ENCODE results near the gene SV2C. TPM values are rescaled to one million over a fixed set of nuclear protein-coding genes. Genes with fewer than 3 reads are reported as not detected.
"Not testable (repeated sequence)": the region's sequence is repeated elsewhere in the genome, so short reads cannot be mapped to it uniquely, and the experiment has no call there.

Gene SV2C
- total and polyA plus RNA-seq, 2 of the 13 experiments (the other 11 are each of a cell fraction or from before 2014, with no cell fraction given): not detected

- in situ Hi-C loops (cut with HindIII; ENCODE audit: extremely low pct_ligation_motif_present, low pct_unique_long_range_greater_than_20kb): no loop called here
- FAIRE-seq: no peak
- ChIA-PET POLR2A (no interaction called here), CTCF (ENCODE audit: low intra/inter-chr PET ratio, low total read pairs) (no interaction called here)
- intact Hi-C loops (cut with micrococcal nuclease; ENCODE audit: unreplicated experiment): no loop called here
- H3K79me2 ChIP-seq (ENCODE audit: insufficient read depth, low read length): no peaks in the 10 kb centered on the region
- H3K27ac ChIP-seq (ENCODE audit: extremely low read length, insufficient read depth, low read length): no peak overlapping the region
- H3K36me3 ChIP-seq (replicated peaks in 1 of 2; ENCODE audit: control insufficient read depth in 1 of 2, insufficient read depth in 2 of 2, low read length in 2 of 2): no peaks in the 10 kb centered on the region
- ATAC-seq: no peak
- H2AFZ ChIP-seq (ENCODE audit: low read length): no peak overlapping the region
- no peak for DNase-seq (ENCODE audit: low spot score)
- no TSS peak for BruUV-seq (replicated peaks)
- 66% methylated on average over 7 of the region's 7 CpGs for WGBS (ENCODE audit: low lambda C conversion rate)
- no peak overlapping the region for H3K4me3 ChIP-seq (replicated peaks in 1 of 3; ENCODE audit: insufficient read depth in 1 of 3, low read depth in 2 of 3, low read length in 3 of 3)
- H3K27me3 ChIP-seq (ENCODE audit: control insufficient read depth in 1 of 2, insufficient read depth in 2 of 2, low read length in 2 of 2): no peaks in the 10 kb centered on the region
- TF ChIP-seq ZNF609 (CRISPR knock-in tag; IDR thresholded peaks at IDR 0.05; ENCODE audit: borderline replicate concordance) (no peak), KLF16 (CRISPR knock-in tag; IDR thresholded peaks at IDR 0.05) (no peak), MIER3 (CRISPR knock-in tag; IDR thresholded peaks at IDR 0.05; ENCODE audit: borderline replicate concordance) (no peak), EED (CRISPR knock-in tag; IDR thresholded peaks at IDR 0.05) (no peak), RBAK (CRISPR knock-in tag; IDR thresholded peaks at IDR 0.05) (no peak), U2AF2 (IDR thresholded peaks at IDR 0.05; ENCODE audit: low read depth, low read length) (no peak), PPARG (CRISPR knock-in tag; conservative IDR thresholded peaks at IDR 0.05) (no peak), ZSCAN31 (CRISPR knock-in tag; IDR thresholded peaks at IDR 0.05; ENCODE audit: low read depth) (no peak)
- peaks cover 4% of the 10 kb centered on the region; the same call in 1 of the 2 replicates for H3K4me1 ChIP-seq (ENCODE audit: insufficient read depth, low read length)
- no peaks in the 10 kb centered on the region for H4K20me1 ChIP-seq (ENCODE audit: insufficient read depth, low read length)
- H3K4me2 ChIP-seq (ENCODE audit: low read depth, low read length): no peak overlapping the region
- no peak overlapping the region for H3K9ac ChIP-seq (ENCODE audit: insufficient read depth, low read depth, low read length)
- H3K9me3 ChIP-seq (ENCODE audit: low read length): no peaks in the 10 kb centered on the region
Measured at GRCh38 chr5:76319673-76320072, 236.5 kb downstream of the SV2C start.

- Histone ChIP-seq H3K4me1 (ENCODE audit: insufficient read depth, low read length) (peaks cover 14% of the 10 kb centered on the region), H3K27me3 (ENCODE audit: control insufficient read depth in 1 of 2, insufficient read depth in 2 of 2, low read length in 2 of 2) (peaks cover 0 to 18% of the 10 kb centered on the region in 2 experiments; a peak in 2 of 5 replicates)
- in situ Hi-C loops (cut with HindIII; ENCODE audit: extremely low pct_ligation_motif_present, low pct_unique_long_range_greater_than_20kb); H3K36me3 ChIP-seq (replicated peaks in 1 of 2; ENCODE audit: control insufficient read depth in 1 of 2, insufficient read depth in 2 of 2, low read length in 2 of 2); H3K4me2 ChIP-seq (ENCODE audit: low read depth, low read length); H2AFZ ChIP-seq (ENCODE audit: low read length); H3K4me3 ChIP-seq (replicated peaks in 1 of 3; ENCODE audit: insufficient read depth in 1 of 3, low read depth in 2 of 3, low read length in 3 of 3); H3K9ac ChIP-seq (ENCODE audit: insufficient read depth, low read depth, low read length); CTCF ChIA-PET (ENCODE audit: low intra/inter-chr PET ratio, low total read pairs); H3K79me2 ChIP-seq (ENCODE audit: insufficient read depth, low read length); H3K27ac ChIP-seq (ENCODE audit: extremely low read length, insufficient read depth, low read length); H4K20me1 ChIP-seq (ENCODE audit: insufficient read depth, low read length); intact Hi-C loops (cut with micrococcal nuclease; ENCODE audit: unreplicated experiment); DNase-seq (ENCODE audit: low spot score); POLR2A ChIA-PET; BruUV-seq (replicated peaks); H3K9me3 ChIP-seq (ENCODE audit: low read length); ATAC-seq; FAIRE-seq: not testable (repeated sequence)
- WGBS (ENCODE audit: low lambda C conversion rate): 59% methylated on average over 1 of the region's 1 CpG
Measured at GRCh38 chr5:76323494-76323893, 240.3 kb downstream of the SV2C start.
